ENCODE measurements around the gene CIDEC.

Gene CIDEC

GRCh38 chr3:9879830-9880549, at the start of gene CIDEC:
Gene CIDEC (minus strand): TSS chr3:9880253. CDS start chr3:9878486, 1,767 bp downstream.
- DNase-seq (ENCODE audit: low spot score), result no peak

DNA sequence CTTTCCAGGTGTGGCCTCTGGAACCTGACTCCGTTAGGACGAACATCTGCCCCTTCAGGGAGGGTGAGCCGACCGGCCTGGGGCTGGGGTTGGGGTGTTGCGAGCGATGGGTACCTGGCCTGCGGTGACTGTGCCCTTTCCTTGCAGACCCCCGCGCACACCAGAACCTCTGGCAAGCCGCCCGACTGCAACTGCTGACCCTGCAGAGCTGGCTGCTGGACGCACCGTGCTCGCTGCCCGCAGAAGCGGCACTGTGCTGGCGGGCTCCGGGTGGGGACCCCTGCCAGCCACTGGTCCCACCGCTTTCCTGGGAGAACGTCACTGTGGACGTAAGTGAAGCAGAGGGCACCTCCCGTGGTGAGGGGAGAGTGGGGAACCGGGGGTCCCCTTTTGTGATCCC, 48.1 kb upstream of the CIDEC start:
- no peak for DNase-seq (ENCODE audit: low spot score)

DNA sequence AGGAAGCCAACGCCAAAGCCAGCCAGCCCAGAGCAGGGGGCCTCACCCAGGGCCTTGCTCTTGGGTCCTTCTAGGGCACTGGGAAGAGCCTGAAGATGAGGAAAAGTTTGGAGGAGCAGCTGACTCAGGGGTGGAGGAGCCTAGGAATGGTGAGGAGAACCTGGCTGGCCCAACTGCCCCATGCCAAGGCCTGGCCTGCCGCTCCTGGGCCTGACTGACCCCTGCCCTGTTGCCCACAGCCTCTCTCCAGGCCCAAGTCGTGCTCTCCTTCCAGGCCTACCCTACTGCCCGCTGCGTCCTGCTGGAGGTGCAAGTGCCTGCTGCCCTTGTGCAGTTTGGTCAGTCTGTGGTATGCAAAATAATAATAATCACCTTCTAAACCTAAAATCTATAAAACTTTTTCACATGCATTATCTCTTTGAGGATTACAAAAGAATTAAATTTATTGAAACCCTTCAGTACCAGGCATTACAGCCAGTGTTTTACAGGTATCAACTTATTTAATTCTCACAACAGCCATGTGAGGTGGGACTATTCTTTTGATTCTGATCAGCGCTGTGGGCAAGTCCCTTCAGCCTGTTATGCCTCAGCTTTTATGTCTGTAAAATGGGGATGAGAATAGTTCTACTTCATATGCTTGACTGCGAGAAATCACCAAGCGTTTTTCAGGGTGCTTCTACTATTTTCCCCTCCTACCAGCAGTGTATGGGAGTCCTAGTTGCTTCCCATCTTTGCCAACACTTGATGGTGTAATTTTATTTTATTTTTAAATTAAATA, 38.4 kb upstream of the CIDEC start:
- DNase-seq (ENCODE audit: low spot score), result no peak

GRCh38 chr3:9917820-9918219, 37.8 kb upstream of the CIDEC start:
- DNase-seq (ENCODE audit: low spot score), result no peak

DNA sequence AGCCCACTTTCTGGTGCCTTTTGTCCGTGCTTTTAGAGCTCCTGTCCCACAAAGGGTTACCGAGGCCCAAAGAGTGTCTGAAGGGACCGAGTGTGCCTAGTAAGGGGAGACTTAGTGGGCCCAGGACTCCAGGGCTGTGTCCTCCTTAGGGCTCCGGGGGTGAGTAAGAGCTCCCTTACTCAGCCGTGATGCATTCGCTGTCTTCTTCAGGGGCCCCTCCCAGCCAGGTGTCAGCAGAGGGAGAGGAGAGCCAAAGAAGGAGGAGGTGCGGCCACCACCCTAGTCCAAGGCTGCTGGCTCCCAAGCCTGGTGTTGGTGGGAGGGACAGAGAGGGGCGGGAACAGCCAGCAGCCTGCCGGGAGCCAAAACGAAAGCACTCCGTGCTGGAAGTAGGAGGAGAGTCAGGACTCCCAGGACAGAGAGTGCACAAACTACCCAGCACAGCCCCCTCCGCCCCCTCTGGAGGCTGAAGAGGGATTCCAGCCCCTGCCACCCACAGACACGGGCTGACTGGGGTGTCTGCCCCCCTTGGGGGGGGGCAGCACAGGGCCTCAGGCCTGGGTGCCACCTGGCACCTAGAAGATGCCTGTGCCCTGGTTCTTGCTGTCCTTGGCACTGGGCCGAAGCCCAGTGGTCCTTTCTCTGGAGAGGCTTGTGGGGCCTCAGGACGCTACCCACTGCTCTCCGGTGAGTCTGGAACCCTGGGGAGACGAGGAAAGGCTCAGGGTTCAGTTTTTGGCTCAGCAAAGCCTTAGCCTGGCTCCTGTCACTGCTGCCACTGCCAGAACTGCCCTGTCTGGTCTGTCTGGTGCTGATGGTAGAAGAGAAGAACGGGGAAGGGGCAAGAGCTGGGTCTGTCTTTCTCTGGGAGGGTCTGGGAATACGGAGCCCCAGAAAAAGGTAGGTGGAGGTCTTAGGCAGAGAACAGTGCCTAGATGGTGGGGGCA, 37.0 kb upstream of the CIDEC start, which contains the start of gene IL17RC:
TSS of gene IL17RC (plus strand) at position 365 of the 947 bp plus-strand sequence. CDS start at position 583, 218 bp downstream.
- DNase-seq (ENCODE audit: low spot score), result no peak

GRCh38 chr3:9916346-9916733, 36.3 kb upstream of the CIDEC start:
- no peak for DNase-seq (ENCODE audit: low spot score)

DNA sequence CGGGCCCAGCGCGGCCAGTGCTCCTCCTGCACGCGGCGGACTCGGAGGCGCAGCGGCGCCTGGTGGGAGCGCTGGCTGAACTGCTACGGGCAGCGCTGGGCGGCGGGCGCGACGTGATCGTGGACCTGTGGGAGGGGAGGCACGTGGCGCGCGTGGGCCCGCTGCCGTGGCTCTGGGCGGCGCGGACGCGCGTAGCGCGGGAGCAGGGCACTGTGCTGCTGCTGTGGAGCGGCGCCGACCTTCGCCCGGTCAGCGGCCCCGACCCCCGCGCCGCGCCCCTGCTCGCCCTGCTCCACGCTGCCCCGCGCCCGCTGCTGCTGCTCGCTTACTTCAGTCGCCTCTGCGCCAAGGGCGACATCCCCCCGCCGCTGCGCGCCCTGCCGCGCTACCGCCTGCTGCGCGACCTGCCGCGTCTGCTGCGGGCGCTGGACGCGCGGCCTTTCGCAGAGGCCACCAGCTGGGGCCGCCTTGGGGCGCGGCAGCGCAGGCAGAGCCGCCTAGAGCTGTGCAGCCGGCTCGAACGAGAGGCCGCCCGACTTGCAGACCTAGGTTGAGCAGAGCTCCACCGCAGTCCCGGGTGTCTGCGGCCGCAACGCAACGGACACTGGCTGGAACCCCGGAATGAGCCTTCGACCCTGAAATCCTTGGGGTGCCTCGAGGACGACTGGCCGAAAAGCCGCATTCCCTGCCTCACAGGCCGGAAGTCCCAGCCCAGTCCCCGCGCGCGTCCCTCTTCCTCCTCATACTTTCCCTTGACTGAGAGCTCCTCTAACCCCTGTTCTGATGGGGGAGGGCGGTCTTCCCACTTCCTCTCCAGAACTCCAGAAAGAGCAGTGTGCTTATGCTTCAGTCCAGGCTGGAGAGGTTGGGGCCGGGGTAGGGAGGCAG, 35.4 kb upstream of the CIDEC start:
- no peak for DNase-seq (ENCODE audit: low spot score)

- DNase-seq (ENCODE audit: low spot score), result no peak
These were observed 34.7 kb upstream of the CIDEC start for GRCh38 chr3:9914559-9915253.

DNA sequence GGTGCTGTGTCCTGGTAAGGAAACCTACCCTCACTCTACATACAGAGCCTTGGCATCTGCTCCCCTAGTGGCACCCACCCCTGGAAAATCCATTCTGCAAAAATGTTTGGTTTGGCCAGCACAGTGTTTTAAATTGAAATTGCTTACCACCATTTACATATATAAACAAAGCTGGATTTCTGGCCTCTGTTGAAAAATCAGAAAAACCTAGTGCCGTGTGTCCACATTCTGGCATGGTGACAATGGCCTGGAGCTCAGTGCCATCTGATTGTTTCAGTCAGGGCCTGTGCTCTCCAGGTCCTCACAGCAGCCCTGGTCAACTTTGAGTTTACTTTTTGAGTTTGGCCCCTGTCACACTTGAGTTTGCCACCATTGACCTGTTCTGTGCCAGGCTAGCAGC, 34.0 kb upstream of the CIDEC start:
- no peak for DNase-seq (ENCODE audit: low spot score)

DNA sequence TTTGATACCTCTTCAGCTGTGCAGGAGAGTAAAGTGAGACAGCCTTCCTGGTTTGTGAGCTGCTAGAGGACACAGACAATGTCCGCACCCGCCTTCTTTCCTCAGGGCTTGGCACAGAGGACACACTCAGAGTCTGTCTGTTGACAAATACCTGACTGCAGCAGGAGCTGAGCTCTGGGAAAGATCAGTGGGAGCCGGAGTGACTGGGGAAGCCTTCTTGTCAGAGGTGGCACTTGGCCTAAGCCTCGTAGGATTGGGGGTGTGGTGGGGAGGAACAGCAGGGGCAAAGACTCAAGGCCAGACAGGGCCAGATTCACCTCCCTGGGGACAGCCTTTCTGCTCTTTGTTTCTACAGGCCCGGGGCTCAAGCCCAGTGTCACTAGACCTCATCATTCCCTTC, 33.5 kb upstream of the CIDEC start:
- DNase-seq (ENCODE audit: low spot score), result no peak

DNA sequence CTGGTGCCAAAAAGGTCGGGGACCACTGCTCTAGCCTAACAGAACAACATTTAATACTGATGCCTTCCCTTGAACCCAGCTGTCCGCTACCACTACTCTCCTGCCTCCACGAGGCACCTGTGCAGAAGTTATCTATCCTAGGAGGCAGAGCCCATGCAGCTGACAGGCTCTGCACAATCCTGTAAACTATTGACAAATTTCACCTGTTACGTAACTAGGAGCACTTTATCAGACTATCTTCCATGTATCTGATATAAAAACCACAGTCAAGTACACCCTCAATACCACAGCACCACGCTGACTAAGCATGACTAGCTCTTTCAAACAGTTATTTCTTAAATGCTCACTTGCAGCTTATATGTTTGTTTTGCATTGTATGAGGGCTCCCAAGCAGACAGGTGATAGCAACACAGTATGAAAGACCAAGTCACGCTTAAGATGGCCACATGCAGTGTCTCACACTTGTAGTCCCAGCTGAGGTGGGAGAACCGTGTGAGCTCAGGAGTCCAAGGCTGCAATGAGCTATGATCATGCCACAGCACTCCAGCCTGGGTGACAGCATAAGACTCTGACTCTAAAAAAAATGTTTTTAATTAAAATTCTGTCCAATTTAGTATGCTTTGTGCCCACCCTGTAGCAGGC, 32.4 kb upstream of the CIDEC start:
- no peak for DNase-seq (ENCODE audit: low spot score)

GRCh38 chr3:9911863-9912262, 31.8 kb upstream of the CIDEC start:
- no peak for DNase-seq (ENCODE audit: low spot score)

DNA sequence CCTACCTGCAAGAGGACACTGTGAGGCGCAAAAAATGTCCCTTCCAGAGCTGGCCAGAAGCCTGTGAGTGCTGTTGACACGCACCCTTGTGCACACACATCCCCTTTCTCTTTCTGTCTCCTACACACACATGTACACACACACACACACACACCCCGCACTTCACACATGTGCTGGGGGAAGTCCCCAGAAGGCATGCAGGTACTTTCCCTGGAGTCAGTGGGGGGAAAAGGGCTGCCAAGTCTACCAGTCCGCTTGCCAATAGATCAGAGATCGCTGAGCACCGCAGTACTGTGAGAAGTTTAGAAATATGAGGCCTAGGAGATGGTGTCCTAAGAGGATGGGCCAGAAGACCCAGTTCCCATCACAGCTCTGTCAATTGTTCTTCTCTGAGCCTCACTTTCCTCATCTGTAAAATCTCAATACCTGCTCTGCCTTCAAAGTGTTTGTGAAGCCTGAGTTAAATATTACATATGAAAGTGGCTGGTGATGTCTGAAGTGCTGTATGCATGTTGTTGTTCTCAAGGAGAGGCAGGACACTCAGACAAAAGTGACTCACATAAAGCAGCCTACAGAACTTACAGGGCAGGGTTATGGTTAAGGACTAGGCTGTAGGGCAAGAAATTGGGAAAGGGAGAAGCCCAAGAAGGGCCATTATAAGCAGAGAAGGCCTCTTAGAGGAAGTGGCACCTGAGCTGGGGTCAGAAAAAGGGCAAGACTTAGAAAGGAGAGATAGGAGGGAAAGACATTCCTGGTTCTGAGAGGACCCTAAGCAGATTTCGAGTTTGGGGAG, 29.4 kb upstream of the CIDEC start:
- no peak for DNase-seq (ENCODE audit: low spot score)

GRCh38 chr3:9908286-9908685, 28.2 kb upstream of the CIDEC start:
- no peak for DNase-seq (ENCODE audit: low spot score)

DNA sequence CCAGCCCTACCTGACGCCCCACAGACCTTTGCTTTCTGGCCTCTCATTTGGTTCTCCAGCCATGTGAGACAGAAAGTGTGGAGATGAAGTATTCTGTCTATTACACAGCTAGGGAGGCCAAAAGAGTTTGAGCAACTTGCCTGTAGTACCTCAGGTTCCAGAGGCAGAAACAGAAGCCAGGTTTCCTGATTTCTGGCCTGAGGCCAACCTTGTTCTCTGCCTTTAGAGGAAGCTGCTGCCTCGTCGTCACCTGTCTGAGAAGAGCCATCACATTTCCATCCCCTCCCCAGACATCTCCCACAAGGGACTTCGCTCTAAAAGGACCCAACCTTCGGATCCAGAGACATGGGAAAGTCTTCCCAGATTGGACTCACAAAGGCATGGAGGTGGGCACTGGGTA, 26.4 kb upstream of the CIDEC start:
- no peak for DNase-seq (ENCODE audit: low spot score)

DNA sequence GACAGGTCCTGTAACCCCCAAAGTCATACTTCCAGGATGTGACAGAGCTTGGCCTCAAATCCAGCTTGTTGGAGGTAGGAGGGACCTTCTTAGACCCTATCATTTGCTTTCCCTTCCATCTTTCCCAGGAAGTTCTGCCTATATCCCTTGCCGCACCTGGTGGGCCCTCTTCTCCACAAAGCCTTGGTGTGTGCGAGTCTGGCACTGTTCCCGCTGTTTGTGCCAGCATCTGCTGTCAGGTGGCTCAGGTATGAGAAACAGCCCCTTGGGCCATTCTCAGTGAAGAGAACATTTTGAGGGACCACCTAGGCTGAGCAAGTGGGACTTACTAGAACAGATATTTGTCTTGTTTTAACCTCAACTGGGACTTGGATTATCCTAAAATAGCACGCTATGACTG, 23.9 kb upstream of the CIDEC start:
- DNase-seq (ENCODE audit: low spot score), result no peak

GRCh38 chr3:9903238-9903624, 23.2 kb upstream of the CIDEC start:
- no peak for DNase-seq (ENCODE audit: low spot score)

DNA sequence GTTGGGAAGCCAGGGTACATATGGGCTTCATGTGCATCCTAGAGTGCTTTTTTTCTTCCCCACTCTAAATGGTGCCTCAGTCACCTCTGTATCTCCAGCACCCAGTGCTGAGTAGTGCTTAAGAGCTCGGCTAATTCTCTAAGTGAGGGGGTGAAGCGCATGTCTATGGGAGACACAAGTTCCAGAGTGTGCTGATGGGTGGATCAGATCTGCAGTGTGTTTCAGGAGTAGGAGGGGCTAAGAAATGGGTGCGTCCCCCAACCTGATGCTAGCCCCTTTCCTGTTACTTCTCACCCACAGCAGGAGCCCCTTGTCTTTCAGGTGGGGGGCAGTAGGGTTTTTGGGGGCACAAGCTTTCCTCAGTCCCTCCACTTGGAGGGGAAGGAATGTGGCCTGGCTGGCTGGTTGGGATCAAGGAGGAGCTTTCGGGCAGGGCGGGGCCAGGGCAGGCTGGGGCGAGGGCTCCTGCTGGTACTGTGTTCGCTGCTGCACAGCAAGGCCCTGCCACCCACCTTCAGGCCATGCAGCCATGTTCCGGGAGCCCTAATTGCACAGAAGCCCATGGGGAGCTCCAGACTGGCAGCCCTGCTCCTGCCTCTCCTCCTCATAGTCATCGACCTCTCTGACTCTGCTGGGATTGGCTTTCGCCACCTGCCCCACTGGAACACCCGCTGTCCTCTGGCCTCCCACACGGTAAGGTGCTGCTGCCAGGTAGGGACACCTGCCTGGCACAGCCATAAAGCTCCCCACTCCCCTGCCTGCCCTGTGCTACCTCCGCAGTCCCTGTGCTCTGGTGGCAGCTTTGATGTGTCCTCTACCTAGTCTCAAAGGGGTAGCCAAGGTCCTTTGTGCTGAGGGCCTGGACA, 22.6 kb upstream of the CIDEC start, which contains the start of gene IL17RE:
TSS of gene IL17RE (plus strand) at position 477 of the 866 bp plus-strand sequence. CDS start at position 562, 85 bp downstream.
- DNase-seq (ENCODE audit: low spot score), result no peak

Measured in activated CD4-positive, alpha-beta T cell treated with anti-CD3 and anti-CD28 coated beads, Interleukin-2, Interleukin-4, amounts not matched to agents 100 ng/mL and 50 ng/mL, durations not matched to agents 16 hours and 8 hours (primary cell).